ENCODE data around the gene TEF. TPM values are rescaled to one million over a fixed set of nuclear protein-coding genes. Genes with fewer than 3 reads are reported as not detected.
A peak's percentile ranks its signal among the peaks of the same experiment; 100 is the strongest.

TEF gene
- total RNA-seq, 1 donor from 2014 or later: 6.6 TPM

- Mint-ChIP-seq H3K9me3 (ENCODE audit: unreplicated experiment) (no peaks in the 10 kb centered on the region), H3K27ac (ENCODE audit: unreplicated experiment) (peak overlapping the region; percentile 48), H3K27me3 (ENCODE audit: unreplicated experiment) (peaks cover 5% of the 10 kb centered on the region), H3K4me3 (ENCODE audit: unreplicated experiment) (no peak overlapping the region), H3K36me3 (ENCODE audit: low read depth, unreplicated experiment) (no peaks in the 10 kb centered on the region), H3K4me1 (ENCODE audit: unreplicated experiment) (peaks cover 3% of the 10 kb centered on the region)
- DNase-seq (ENCODE audit: low spot score): no peak
- TF ChIP-seq CTCF (IDR thresholded peaks at IDR 0.05; ENCODE audit: unreplicated experiment): no peak
Measured at GRCh38 chr22:41407433-41407832, 25.7 kb downstream of the TEF start.

- Mint-ChIP-seq H3K9me3 (ENCODE audit: unreplicated experiment) (no peaks in the 10 kb centered on the region), H3K36me3 (ENCODE audit: low read depth, unreplicated experiment) (no peaks in the 10 kb centered on the region), H3K4me3 (ENCODE audit: unreplicated experiment) (no peak overlapping the region), H3K4me1 (ENCODE audit: unreplicated experiment) (peaks cover 3% of the 10 kb centered on the region), H3K27me3 (ENCODE audit: unreplicated experiment) (peaks cover 8% of the 10 kb centered on the region), H3K27ac (ENCODE audit: unreplicated experiment) (no peak overlapping the region)
- DNase-seq (ENCODE audit: low spot score): no peak
- TF ChIP-seq CTCF (IDR thresholded peaks at IDR 0.05; ENCODE audit: unreplicated experiment): no peak
Measured at GRCh38 chr22:41408665-41409064, 26.9 kb downstream of the TEF start.

GRCh38 chr22:41410311-41410751 lies 28.6 kb downstream of the TEF start:
- Mint-ChIP-seq H3K4me3 (ENCODE audit: unreplicated experiment) (no peak overlapping the region), H3K27ac (ENCODE audit: unreplicated experiment) (no peak overlapping the region), H3K27me3 (ENCODE audit: unreplicated experiment) (peaks cover 12% of the 10 kb centered on the region), H3K36me3 (ENCODE audit: low read depth, unreplicated experiment) (no peaks in the 10 kb centered on the region), H3K4me1 (ENCODE audit: unreplicated experiment) (peaks cover 13% of the 10 kb centered on the region), H3K9me3 (ENCODE audit: unreplicated experiment) (no peaks in the 10 kb centered on the region)
- DNase-seq (ENCODE audit: low spot score): no peak
- no peak for TF ChIP-seq CTCF (IDR thresholded peaks at IDR 0.05; ENCODE audit: unreplicated experiment)

GRCh38 chr22:41411021-41411851 lies 29.5 kb downstream of the TEF start:
- Mint-ChIP-seq H3K36me3 (ENCODE audit: low read depth, unreplicated experiment) (no peaks in the 10 kb centered on the region), H3K27ac (ENCODE audit: unreplicated experiment) (peak overlapping the region; percentile 7), H3K4me1 (ENCODE audit: unreplicated experiment) (peaks cover 13% of the 10 kb centered on the region), H3K9me3 (ENCODE audit: unreplicated experiment) (no peaks in the 10 kb centered on the region), H3K4me3 (ENCODE audit: unreplicated experiment) (no peak overlapping the region), H3K27me3 (ENCODE audit: unreplicated experiment) (peaks cover 12% of the 10 kb centered on the region)
- no peak for DNase-seq (ENCODE audit: low spot score)
- no peak for TF ChIP-seq CTCF (IDR thresholded peaks at IDR 0.05; ENCODE audit: unreplicated experiment)

GRCh38 chr22:41415554-41415953 lies 33.8 kb downstream of the TEF start:
- Mint-ChIP-seq H3K27ac (ENCODE audit: unreplicated experiment) (no peak overlapping the region), H3K27me3 (ENCODE audit: unreplicated experiment) (peaks cover 12% of the 10 kb centered on the region), H3K4me3 (ENCODE audit: unreplicated experiment) (no peak overlapping the region), H3K4me1 (ENCODE audit: unreplicated experiment) (peaks cover 13% of the 10 kb centered on the region), H3K9me3 (ENCODE audit: unreplicated experiment) (no peaks in the 10 kb centered on the region), H3K36me3 (ENCODE audit: low read depth, unreplicated experiment) (no peaks in the 10 kb centered on the region)
- TF ChIP-seq CTCF (IDR thresholded peaks at IDR 0.05; ENCODE audit: unreplicated experiment): no peak
- no peak for DNase-seq (ENCODE audit: low spot score)

Measured in endothelial cell (in vitro differentiated cells).